Measurements from ENCODE around the gene CTDSPL.
"Not testable (repeated sequence)": the region's sequence is repeated elsewhere in the genome, so short reads cannot be mapped to it uniquely, and the experiment has no call there.

CTDSPL gene

GRCh38 chr3:37969596-37970100 is 108.0 kb downstream of the CTDSPL start:
- DNase-seq = no peak

GRCh38 chr3:37970802-37971201 is 109.1 kb downstream of the CTDSPL start:
- DNase-seq = no peak

GRCh38 chr3:37971467-37971866 is 109.8 kb downstream of the CTDSPL start:
- no peak for DNase-seq

GRCh38 chr3:37972056-37972455 is 110.4 kb downstream of the CTDSPL start:
- DNase-seq = not testable (repeated sequence)

- no peak for DNase-seq
Observed at GRCh38 chr3:37973246-37974054, 111.8 kb downstream of the CTDSPL start.

- peak; percentile 70 for DNase-seq
Observed at GRCh38 chr3:37974121-37975083, 112.7 kb downstream of the CTDSPL start.

- DNase-seq = no peak
Observed at GRCh38 chr3:37979541-37980461, 118.1 kb downstream of the CTDSPL start.

- DNase-seq = no peak
Observed at GRCh38 chr3:37980462-37981347, 119.0 kb downstream of the CTDSPL start.

- no peak for DNase-seq
Observed at GRCh38 chr3:37981348-37981664, 119.6 kb downstream of the CTDSPL start.

- DNase-seq = no peak
Observed at GRCh38 chr3:37982331-37982730, 120.7 kb downstream of the CTDSPL start.

GRCh38 chr3:37984051-37984450 is 122.4 kb downstream of the CTDSPL start:
- DNase-seq = no peak

- no peak for DNase-seq
Observed at GRCh38 chr3:37984596-37984995, 122.9 kb downstream of the CTDSPL start.

GRCh38 chr3:37985637-37986320 is 124.1 kb downstream of the CTDSPL start:
- DNase-seq = no peak

- DNase-seq = no peak
Observed at GRCh38 chr3:37986479-37987314, 125.0 kb downstream of the CTDSPL start.

GRCh38 chr3:37987315-37987697 is 125.6 kb downstream of the CTDSPL start:
- no peak for DNase-seq

GRCh38 chr3:37987751-37988179 is 126.1 kb downstream of the CTDSPL start:
- no peak for DNase-seq

GRCh38 chr3:37988376-37988775 is 126.7 kb downstream of the CTDSPL start:
- DNase-seq = not testable (repeated sequence)

GRCh38 chr3:37988931-37989525 is 127.3 kb downstream of the CTDSPL start:
- DNase-seq = no peak

GRCh38 chr3:37989821-37990480 is 128.3 kb downstream of the CTDSPL start:
- no peak for DNase-seq
